Testis (tissue), 2 donors: ENCODE data around the gene METAP2.

Experiments
- POLR2A ChIP-seq: fragments of 450-650 bp; IDR thresholded peaks from one replicate; pipeline ENCODE4 v1.6.1; 2017; ENCODE audit warnings: antibody characterized with exemption, mild to moderate bottlenecking, moderate library complexity
- TF ChIP-seq, protein P1 (sequence below), 3 experiments: fragments of 450-650 bp in 2 of 3; fragments of 200-600 bp in 1 of 3; sonication (generic) in 1 of 3; IDR thresholded peaks; one replicate each; pipeline ENCODE4 v1.5.1; 2016 to 2019; ENCODE audit warnings: antibody characterized with exemption in 3 of 3, mild to moderate bottlenecking in 2 of 3, moderate library complexity in 1 of 3

DNA sequence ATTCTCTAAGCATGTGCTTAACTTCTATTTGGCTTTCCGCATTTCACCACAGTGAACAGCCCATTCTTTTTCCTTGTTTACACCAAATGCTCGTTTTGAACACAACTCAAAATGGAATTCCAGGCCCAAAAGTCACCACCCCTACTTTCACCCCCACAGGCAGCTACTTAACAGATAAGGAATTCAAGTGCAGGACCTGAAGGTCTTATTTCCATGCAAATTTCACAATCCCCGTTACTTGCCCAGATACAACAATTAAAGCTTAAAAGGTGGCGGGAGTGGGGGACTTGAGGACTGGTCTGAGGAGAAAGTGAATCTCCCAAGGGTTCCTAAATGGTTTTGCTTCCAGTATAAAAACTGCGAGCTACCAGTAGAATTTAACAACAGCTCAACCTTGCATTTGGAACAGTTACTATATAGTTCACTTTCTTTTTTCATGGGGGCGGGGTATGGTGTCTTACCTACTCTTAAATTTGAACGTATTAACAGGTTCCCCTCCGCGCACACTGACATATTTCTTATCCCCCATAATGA, 73.6 kb downstream of the METAP2 start:
- TF ChIP-seq, protein P1, sequence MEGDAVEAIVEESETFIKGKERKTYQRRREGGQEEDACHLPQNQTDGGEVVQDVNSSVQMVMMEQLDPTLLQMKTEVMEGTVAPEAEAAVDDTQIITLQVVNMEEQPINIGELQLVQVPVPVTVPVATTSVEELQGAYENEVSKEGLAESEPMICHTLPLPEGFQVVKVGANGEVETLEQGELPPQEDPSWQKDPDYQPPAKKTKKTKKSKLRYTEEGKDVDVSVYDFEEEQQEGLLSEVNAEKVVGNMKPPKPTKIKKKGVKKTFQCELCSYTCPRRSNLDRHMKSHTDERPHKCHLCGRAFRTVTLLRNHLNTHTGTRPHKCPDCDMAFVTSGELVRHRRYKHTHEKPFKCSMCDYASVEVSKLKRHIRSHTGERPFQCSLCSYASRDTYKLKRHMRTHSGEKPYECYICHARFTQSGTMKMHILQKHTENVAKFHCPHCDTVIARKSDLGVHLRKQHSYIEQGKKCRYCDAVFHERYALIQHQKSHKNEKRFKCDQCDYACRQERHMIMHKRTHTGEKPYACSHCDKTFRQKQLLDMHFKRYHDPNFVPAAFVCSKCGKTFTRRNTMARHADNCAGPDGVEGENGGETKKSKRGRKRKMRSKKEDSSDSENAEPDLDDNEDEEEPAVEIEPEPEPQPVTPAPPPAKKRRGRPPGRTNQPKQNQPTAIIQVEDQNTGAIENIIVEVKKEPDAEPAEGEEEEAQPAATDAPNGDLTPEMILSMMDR (IDR thresholded peaks at IDR 0.05), result no peak
- TF ChIP-seq POLR2A, result no peak
